ENCODE data around the gene ZDHHC4.

ZDHHC4 gene

DNA sequence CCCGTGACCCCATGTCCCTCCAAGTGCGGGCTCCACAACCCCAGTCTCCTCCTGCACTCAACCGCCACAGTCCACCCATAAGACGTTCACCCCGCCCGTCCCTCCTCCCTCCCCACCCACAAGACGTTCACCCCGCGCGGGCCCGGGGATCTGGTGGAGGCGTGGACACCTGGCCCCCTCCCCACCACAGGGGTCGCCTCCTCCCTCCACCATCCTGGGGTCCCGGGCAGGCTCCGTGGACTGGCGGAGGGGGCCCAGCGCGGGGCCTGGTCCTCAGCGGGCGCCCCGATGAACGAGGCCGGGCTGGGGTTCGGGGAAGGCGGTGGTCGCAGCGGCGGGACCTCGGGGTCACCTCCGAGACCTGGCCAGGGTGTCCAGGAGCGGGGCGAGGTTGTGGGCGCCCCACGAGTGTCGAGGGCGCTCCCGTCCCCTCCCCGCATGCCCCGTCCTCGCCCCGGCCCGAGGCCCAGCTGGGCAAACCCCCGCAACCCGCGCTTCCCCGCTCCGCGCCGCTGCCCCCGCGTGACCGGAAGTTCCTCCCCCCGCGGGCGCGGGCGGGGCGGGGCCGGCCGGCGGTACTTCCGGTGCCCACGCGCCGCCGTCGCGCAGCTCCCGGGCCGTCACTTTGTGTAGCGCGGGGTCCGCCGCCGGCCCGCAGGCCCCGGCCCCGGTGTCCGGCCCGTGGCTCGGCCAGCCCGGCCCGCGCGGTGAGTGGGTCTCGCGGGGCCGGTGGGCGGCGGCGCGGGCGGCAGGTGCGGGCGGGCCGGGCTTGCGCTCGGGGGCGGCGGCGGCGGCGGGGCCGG, 59.7 kb downstream of the ZDHHC4 start, which contains the start of gene ZNF316:
Gene ZNF316 (plus strand): TSS at position 578 of the 803 bp plus-strand sequence. CDS start 5,092 bp downstream, outside the sequence.
- DNase-seq = peak; percentile 72

DNA sequence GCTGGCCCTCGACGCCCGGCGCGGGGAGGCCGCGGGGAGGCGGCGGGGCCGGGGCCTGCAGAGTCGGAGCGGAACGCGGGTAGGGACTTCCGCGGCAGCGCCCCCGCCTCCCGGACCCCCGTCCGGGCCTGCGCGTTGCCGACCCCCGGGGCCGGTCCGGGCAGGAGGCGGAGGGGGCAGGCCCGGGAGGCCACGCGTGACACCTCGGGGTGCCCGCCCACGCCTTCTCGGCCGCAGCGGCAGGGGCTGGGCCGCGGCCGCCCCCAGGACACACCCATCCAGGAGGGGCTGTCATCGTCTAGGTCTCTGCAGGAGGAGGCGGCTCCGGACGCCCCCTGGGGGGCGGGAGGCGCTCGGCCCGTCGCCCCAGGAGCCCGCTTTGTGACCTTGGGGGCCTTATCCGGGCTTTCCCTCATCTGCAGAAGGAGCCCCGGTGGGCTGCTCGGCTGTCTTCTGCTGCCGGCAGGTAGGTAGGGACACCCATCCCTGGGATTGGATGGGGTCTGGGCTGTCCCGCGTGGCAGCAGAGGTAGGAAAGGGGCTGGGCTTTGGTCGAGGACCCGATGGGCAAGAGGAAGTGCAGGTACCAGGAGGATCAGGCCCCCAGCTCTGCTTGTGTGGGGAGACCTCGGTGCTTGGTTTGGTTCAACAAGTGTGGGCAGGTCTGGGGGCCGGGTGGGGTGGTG, 60.4 kb downstream of the ZDHHC4 start:
- peak; percentile 65 for DNase-seq
